Stimulated activated CD8-positive, alpha-beta memory T cell treated with anti-CD3 and anti-CD28 coated beads, Interleukin-15, amount 100 ng/mL, for 4 hours (primary cell): ENCODE measurements around the gene HCFC1R1.
"Not testable (repeated sequence)": the region's sequence is repeated elsewhere in the genome, so short reads cannot be mapped to it uniquely, and the experiment has no call there.

Experiments
- DNase-seq, 2 donors: peaks; one replicate each; pipeline ENCODE4 v3.0.0-alpha.2; 2020; ENCODE audit warnings: low read depth in 2 of 2

Gene HCFC1R1

GRCh38 chr16:3057181-3058138 is 33.7 kb upstream of the HCFC1R1 start:
- no peak for DNase-seq

GRCh38 chr16:3056336-3057180 is 32.8 kb upstream of the HCFC1R1 start:
- no peak for DNase-seq

- not testable (repeated sequence) for DNase-seq
These were observed 32.0 kb upstream of the HCFC1R1 start for GRCh38 chr16:3055734-3056115.

GRCh38 chr16:3054965-3055733 is 31.4 kb upstream of the HCFC1R1 start:
- no peak for DNase-seq

GRCh38 chr16:3053330-3053710 is 29.6 kb upstream of the HCFC1R1 start:
- DNase-seq, result not testable (repeated sequence)

GRCh38 chr16:3052571-3053329 is 29.0 kb upstream of the HCFC1R1 start:
- DNase-seq, result not testable (repeated sequence)

GRCh38 chr16:3051494-3051893 is 27.8 kb upstream of the HCFC1R1 start:
- no peak for DNase-seq

- no peak for DNase-seq
These were observed 27.3 kb upstream of the HCFC1R1 start for GRCh38 chr16:3051009-3051408.

GRCh38 chr16:3050487-3050886 is 26.7 kb upstream of the HCFC1R1 start:
- DNase-seq, result no peak

GRCh38 chr16:3049921-3050481 is 26.3 kb upstream of the HCFC1R1 start:
- no peak for DNase-seq

- DNase-seq, result no peak
These were observed 23.6 kb upstream of the HCFC1R1 start for GRCh38 chr16:3047387-3047720.

- DNase-seq, result no peak
These were observed 23.1 kb upstream of the HCFC1R1 start for GRCh38 chr16:3046641-3047386.

- no peak for DNase-seq
These were observed 22.3 kb upstream of the HCFC1R1 start, which contains the start of gene MMP25 for GRCh38 chr16:3045758-3046640. TSS of gene MMP25 (plus strand) at chr16:3046561. CDS start at chr16:3046918, 357 bp downstream.

GRCh38 chr16:3044708-3045107 is 21.0 kb upstream of the HCFC1R1 start:
- DNase-seq, result no peak

- no peak for DNase-seq
These were observed 18.6 kb upstream of the HCFC1R1 start for GRCh38 chr16:3042376-3042775.

- DNase-seq, result no peak
These were observed 15.2 kb upstream of the HCFC1R1 start for GRCh38 chr16:3038896-3039295.

GRCh38 chr16:3038256-3038655 is 14.5 kb upstream of the HCFC1R1 start:
- no peak for DNase-seq

GRCh38 chr16:3036726-3037315 is 13.1 kb upstream of the HCFC1R1 start, which contains the start of gene BICDL2:
TSS of gene BICDL2 (minus strand) at chr16:3036944. CDS start at chr16:3035496, 1,448 bp downstream.
- no peak for DNase-seq
